ENCODE results near the gene PARPBP. TPM values are rescaled to one million over a fixed set of nuclear protein-coding genes. Genes with fewer than 3 reads are reported as not detected.

Gene PARPBP
- total RNA-seq, 1 donor from 2014 or later, result 7.5 TPM

DNA sequence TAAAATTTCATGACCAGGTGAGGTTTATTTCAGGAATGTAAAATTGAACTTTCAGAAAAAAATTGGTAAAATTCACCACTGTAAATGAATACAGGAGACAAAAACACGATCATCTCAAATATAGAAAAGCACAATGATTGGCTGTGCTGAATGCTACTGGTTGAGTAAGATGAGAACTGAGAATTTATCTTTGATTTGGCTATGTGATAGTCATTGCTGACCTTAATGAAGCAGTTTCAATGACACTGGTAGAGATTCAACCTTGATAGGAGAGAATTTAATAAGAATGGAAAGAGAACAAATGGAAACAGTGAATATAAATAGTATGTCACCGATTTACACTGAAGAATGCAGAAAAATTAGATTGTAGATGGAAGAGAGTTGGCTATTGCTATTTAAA lies 84.0 kb downstream of the PARPBP start:
- Mint-ChIP-seq H3K9me3 (ENCODE audit: unreplicated experiment) (no peaks in the 10 kb centered on the region), H3K36me3 (ENCODE audit: low read depth, unreplicated experiment) (peaks cover 14% of the 10 kb centered on the region), H3K4me1 (ENCODE audit: unreplicated experiment) (no peaks in the 10 kb centered on the region), H3K4me3 (ENCODE audit: unreplicated experiment) (no peak overlapping the region), H3K27me3 (ENCODE audit: unreplicated experiment) (no peaks in the 10 kb centered on the region), H3K27ac (ENCODE audit: unreplicated experiment) (no peak overlapping the region)
- DNase-seq (ENCODE audit: low spot score), result no peak
- TF ChIP-seq, protein P1, sequence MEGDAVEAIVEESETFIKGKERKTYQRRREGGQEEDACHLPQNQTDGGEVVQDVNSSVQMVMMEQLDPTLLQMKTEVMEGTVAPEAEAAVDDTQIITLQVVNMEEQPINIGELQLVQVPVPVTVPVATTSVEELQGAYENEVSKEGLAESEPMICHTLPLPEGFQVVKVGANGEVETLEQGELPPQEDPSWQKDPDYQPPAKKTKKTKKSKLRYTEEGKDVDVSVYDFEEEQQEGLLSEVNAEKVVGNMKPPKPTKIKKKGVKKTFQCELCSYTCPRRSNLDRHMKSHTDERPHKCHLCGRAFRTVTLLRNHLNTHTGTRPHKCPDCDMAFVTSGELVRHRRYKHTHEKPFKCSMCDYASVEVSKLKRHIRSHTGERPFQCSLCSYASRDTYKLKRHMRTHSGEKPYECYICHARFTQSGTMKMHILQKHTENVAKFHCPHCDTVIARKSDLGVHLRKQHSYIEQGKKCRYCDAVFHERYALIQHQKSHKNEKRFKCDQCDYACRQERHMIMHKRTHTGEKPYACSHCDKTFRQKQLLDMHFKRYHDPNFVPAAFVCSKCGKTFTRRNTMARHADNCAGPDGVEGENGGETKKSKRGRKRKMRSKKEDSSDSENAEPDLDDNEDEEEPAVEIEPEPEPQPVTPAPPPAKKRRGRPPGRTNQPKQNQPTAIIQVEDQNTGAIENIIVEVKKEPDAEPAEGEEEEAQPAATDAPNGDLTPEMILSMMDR (IDR thresholded peaks at IDR 0.05; ENCODE audit: unreplicated experiment), result no peak

- H3K4me1 Mint-ChIP-seq (ENCODE audit: unreplicated experiment), result no peaks in the 10 kb centered on the region
- DNase-seq (ENCODE audit: low spot score), result no peak
- H3K27me3 Mint-ChIP-seq (ENCODE audit: unreplicated experiment), result no peaks in the 10 kb centered on the region
- no peak overlapping the region for H3K4me3 Mint-ChIP-seq (ENCODE audit: unreplicated experiment)
- no peaks in the 10 kb centered on the region for H3K9me3 Mint-ChIP-seq (ENCODE audit: unreplicated experiment)
- no peak overlapping the region for H3K27ac Mint-ChIP-seq (ENCODE audit: unreplicated experiment)
- H3K36me3 Mint-ChIP-seq (ENCODE audit: low read depth, unreplicated experiment), result no peaks in the 10 kb centered on the region
- TF ChIP-seq, protein P1 (IDR thresholded peaks at IDR 0.05; ENCODE audit: unreplicated experiment), result no peak
Measured at GRCh38 chr12:102215992-102216691, 96.2 kb downstream of the PARPBP start.

GRCh38 chr12:102220736-102221135 lies 100.8 kb downstream of the PARPBP start:
- no peak overlapping the region for H3K4me3 Mint-ChIP-seq (ENCODE audit: unreplicated experiment)
- H3K4me1 Mint-ChIP-seq (ENCODE audit: unreplicated experiment), result no peaks in the 10 kb centered on the region
- no peak for DNase-seq (ENCODE audit: low spot score)
- no peaks in the 10 kb centered on the region for H3K9me3 Mint-ChIP-seq (ENCODE audit: unreplicated experiment)
- TF ChIP-seq, protein P1 (IDR thresholded peaks at IDR 0.05; ENCODE audit: unreplicated experiment), result no peak
- H3K36me3 Mint-ChIP-seq (ENCODE audit: low read depth, unreplicated experiment), result no peaks in the 10 kb centered on the region
- no peaks in the 10 kb centered on the region for H3K27me3 Mint-ChIP-seq (ENCODE audit: unreplicated experiment)
- no peak overlapping the region for H3K27ac Mint-ChIP-seq (ENCODE audit: unreplicated experiment)

- Mint-ChIP-seq H3K4me1 (ENCODE audit: unreplicated experiment) (peaks cover 5% of the 10 kb centered on the region), H3K36me3 (ENCODE audit: low read depth, unreplicated experiment) (no peaks in the 10 kb centered on the region), H3K27me3 (ENCODE audit: unreplicated experiment) (no peaks in the 10 kb centered on the region), H3K4me3 (ENCODE audit: unreplicated experiment) (no peak overlapping the region), H3K27ac (ENCODE audit: unreplicated experiment) (no peak overlapping the region), H3K9me3 (ENCODE audit: unreplicated experiment) (no peaks in the 10 kb centered on the region)
- TF ChIP-seq, protein P1 (IDR thresholded peaks at IDR 0.05; ENCODE audit: unreplicated experiment), result no peak
- DNase-seq (ENCODE audit: low spot score), result no peak
Measured at GRCh38 chr12:102227954-102228353, 108.0 kb downstream of the PARPBP start.

DNA sequence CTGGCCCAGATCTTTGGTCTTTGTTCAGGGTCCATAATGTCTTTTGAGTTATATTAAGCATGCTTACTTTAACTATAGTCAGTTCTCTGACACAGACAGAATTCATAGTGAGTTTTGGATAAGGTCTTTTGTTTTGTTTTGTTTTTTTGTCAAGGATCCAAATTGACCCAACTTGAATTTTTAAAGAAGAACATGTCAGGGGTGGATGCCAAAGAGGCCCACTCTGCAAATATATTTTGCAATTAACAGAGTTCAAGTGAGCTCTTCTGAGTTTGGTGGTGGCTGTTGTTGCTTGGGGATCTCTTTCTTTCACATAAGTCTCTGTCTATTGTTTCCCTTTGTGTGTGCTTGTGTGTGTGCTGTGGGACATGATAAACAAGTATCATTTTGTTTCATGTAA lies 112.1 kb downstream of the PARPBP start:
- Mint-ChIP-seq H3K4me1 (ENCODE audit: unreplicated experiment) (peaks cover 5% of the 10 kb centered on the region), H3K36me3 (ENCODE audit: low read depth, unreplicated experiment) (no peaks in the 10 kb centered on the region), H3K27me3 (ENCODE audit: unreplicated experiment) (no peaks in the 10 kb centered on the region), H3K4me3 (ENCODE audit: unreplicated experiment) (no peak overlapping the region), H3K27ac (ENCODE audit: unreplicated experiment) (no peak overlapping the region), H3K9me3 (ENCODE audit: unreplicated experiment) (no peaks in the 10 kb centered on the region)
- no peak for DNase-seq (ENCODE audit: low spot score)
- TF ChIP-seq, protein P1 (IDR thresholded peaks at IDR 0.05; ENCODE audit: unreplicated experiment), result no peak
